Measurements from ENCODE around the gene F2RL2. TPM values are rescaled to one million over a fixed set of nuclear protein-coding genes. Genes with fewer than 3 reads are reported as not detected.

The F2RL2 gene
- total and polyA plus RNA-seq, 2 donors (not counting 1 experiment from before 2014, with no cell fraction given), result 82.6 to 91.6 TPM

GRCh38 chr5:76598531-76598930 is 24.7 kb downstream of the F2RL2 start:
- no peak for DNase-seq (ENCODE audit: low read depth in 2 of 2)
- no peaks in the 10 kb centered on the region for H3K27me3 ChIP-seq (ENCODE audit: control insufficient read depth, insufficient read depth, low read length)
- H2AFZ ChIP-seq (ENCODE audit: low read length), result no peak overlapping the region
- no peak overlapping the region for H3K27ac ChIP-seq (ENCODE audit: insufficient read depth, low read length)
- no peak overlapping the region for H3K4me3 ChIP-seq (replicated peaks in 1 of 4; ENCODE audit: control extremely low read depth in 1 of 4, insufficient read depth in 1 of 4, low read depth in 3 of 4, low read length in 4 of 4)
- H3K4me2 ChIP-seq (ENCODE audit: extremely low read depth, insufficient read depth, low read length), result no peak overlapping the region
- H3K79me2 ChIP-seq (ENCODE audit: control insufficient read depth, insufficient read depth, low read length), result no peaks in the 10 kb centered on the region
- no peaks in the 10 kb centered on the region for H3K9me3 ChIP-seq (ENCODE audit: control insufficient read depth, insufficient read depth, low read depth, low read length)
- no peak overlapping the region for H3K9ac ChIP-seq (ENCODE audit: insufficient read depth, low read length)
- H3K4me1 ChIP-seq (ENCODE audit: control insufficient read depth, extremely low read depth, insufficient read depth, low read length), result peaks cover 2% of the 10 kb centered on the region
- H3K36me3 ChIP-seq (ENCODE audit: control insufficient read depth, insufficient read depth, low read length), result no peaks in the 10 kb centered on the region
- H4K20me1 ChIP-seq (ENCODE audit: control insufficient read depth, extremely low read depth, insufficient read depth, low read length), result no peaks in the 10 kb centered on the region
- TF ChIP-seq EZH2 (IDR thresholded peaks at IDR 0.05; ENCODE audit: low read length, missing control alignments), result no peak
- TF ChIP-seq CTCF (conservative IDR thresholded peaks at IDR 0.05 in 1 of 2, IDR thresholded peaks at IDR 0.05 in 1 of 2; ENCODE audit: low read depth in 1 of 2, low read length in 2 of 2), result no peak

- H3K27ac ChIP-seq (ENCODE audit: insufficient read depth, low read length), result no peak overlapping the region
- H3K4me1 ChIP-seq (ENCODE audit: control insufficient read depth, extremely low read depth, insufficient read depth, low read length), result no peaks in the 10 kb centered on the region
- TF ChIP-seq CTCF (conservative IDR thresholded peaks at IDR 0.05 in 1 of 2, IDR thresholded peaks at IDR 0.05 in 1 of 2; ENCODE audit: low read depth in 1 of 2, low read length in 2 of 2), result no peak
- TF ChIP-seq EZH2 (IDR thresholded peaks at IDR 0.05; ENCODE audit: low read length, missing control alignments), result no peak
- no peak overlapping the region for H3K4me2 ChIP-seq (ENCODE audit: extremely low read depth, insufficient read depth, low read length)
- no peaks in the 10 kb centered on the region for H3K9me3 ChIP-seq (ENCODE audit: control insufficient read depth, insufficient read depth, low read depth, low read length)
- no peak overlapping the region for H3K4me3 ChIP-seq (replicated peaks in 1 of 4; ENCODE audit: control extremely low read depth in 1 of 4, insufficient read depth in 1 of 4, low read depth in 3 of 4, low read length in 4 of 4)
- H2AFZ ChIP-seq (ENCODE audit: low read length), result no peak overlapping the region
- peaks cover 8% of the 10 kb centered on the region for H3K27me3 ChIP-seq (ENCODE audit: control insufficient read depth, insufficient read depth, low read length)
- H3K9ac ChIP-seq (ENCODE audit: insufficient read depth, low read length), result no peak overlapping the region
- no peaks in the 10 kb centered on the region for H3K36me3 ChIP-seq (ENCODE audit: control insufficient read depth, insufficient read depth, low read length)
- DNase-seq (ENCODE audit: low read depth in 2 of 2), result no peak
- H4K20me1 ChIP-seq (ENCODE audit: control insufficient read depth, extremely low read depth, insufficient read depth, low read length), result no peaks in the 10 kb centered on the region
- no peaks in the 10 kb centered on the region for H3K79me2 ChIP-seq (ENCODE audit: control insufficient read depth, insufficient read depth, low read length)
These were observed 27.3 kb downstream of the F2RL2 start for GRCh38 chr5:76595755-76596481.

GRCh38 chr5:76594107-76594506 is 29.1 kb downstream of the F2RL2 start:
- Histone ChIP-seq H3K79me2 (ENCODE audit: control insufficient read depth, insufficient read depth, low read length) (no peaks in the 10 kb centered on the region), H3K27ac (ENCODE audit: insufficient read depth, low read length) (no peak overlapping the region), H3K36me3 (ENCODE audit: control insufficient read depth, insufficient read depth, low read length) (no peaks in the 10 kb centered on the region), H3K9ac (ENCODE audit: insufficient read depth, low read length) (no peak overlapping the region), H2AFZ (ENCODE audit: low read length) (no peak overlapping the region), H3K4me3 (replicated peaks in 1 of 4; ENCODE audit: control extremely low read depth in 1 of 4, insufficient read depth in 1 of 4, low read depth in 3 of 4, low read length in 4 of 4) (no peak overlapping the region), H3K9me3 (ENCODE audit: control insufficient read depth, insufficient read depth, low read depth, low read length) (no peaks in the 10 kb centered on the region), H4K20me1 (ENCODE audit: control insufficient read depth, extremely low read depth, insufficient read depth, low read length) (no peaks in the 10 kb centered on the region), H3K4me2 (ENCODE audit: extremely low read depth, insufficient read depth, low read length) (no peak overlapping the region), H3K4me1 (ENCODE audit: control insufficient read depth, extremely low read depth, insufficient read depth, low read length) (no peaks in the 10 kb centered on the region), H3K27me3 (ENCODE audit: control insufficient read depth, insufficient read depth, low read length) (peaks cover 8% of the 10 kb centered on the region)
- TF ChIP-seq EZH2 (IDR thresholded peaks at IDR 0.05; ENCODE audit: low read length, missing control alignments) (no peak), CTCF (conservative IDR thresholded peaks at IDR 0.05 in 1 of 2, IDR thresholded peaks at IDR 0.05 in 1 of 2; ENCODE audit: low read depth in 1 of 2, low read length in 2 of 2) (no peak)
- no peak for DNase-seq (ENCODE audit: low read depth in 2 of 2)

Data from fibroblast of lung (primary cell).